KMS-11 (cell line): ENCODE measurements around the gene ZNF385A.

Experiments
- H2AFZ ChIP-seq: fragments of 200-600 bp; sonication (generic); 2 replicates; pipeline ENCODE4 v1.6.1; 2016; ENCODE audit warnings: antibody characterized with exemption, mixed run types, low read depth
- H3K27ac ChIP-seq: fragments of 200-600 bp; sonication (generic); 2 replicates; pipeline ENCODE4 v1.6.1; 2016; ENCODE audit warnings: mild to moderate bottlenecking, mixed run types
- H3K27me3 ChIP-seq: fragments of 200-600 bp; sonication (generic); 2 replicates; pipeline ENCODE4 v1.6.1; 2017; ENCODE audit warnings: mild to moderate bottlenecking, low read depth, mixed run types, moderate library complexity; ENCODE audit not compliant: insufficient read depth
- H3K36me3 ChIP-seq: fragments of 200-600 bp; sonication (generic); 2 replicates; pipeline ENCODE4 v1.6.1; 2017; ENCODE audit warnings: mild to moderate bottlenecking, mixed run types; ENCODE audit not compliant: insufficient read depth
- H3K4me1 ChIP-seq: fragments of 200-600 bp; sonication (generic); 2 replicates; pipeline ENCODE4 v1.6.1; 2016; ENCODE audit warnings: mild to moderate bottlenecking, low read depth, mixed run types; ENCODE audit not compliant: poor library complexity, severe bottlenecking
- H3K4me2 ChIP-seq: fragments of 200-600 bp; sonication (generic); 2 replicates; pipeline ENCODE4 v1.7.0; 2016; ENCODE audit warnings: mild to moderate bottlenecking, mixed run types
- H3K4me3 ChIP-seq: fragments of 200-600 bp; sonication (generic); IDR thresholded peaks from 2 replicates; pipeline ENCODE4 v1.6.1; 2017; ENCODE audit warnings: low read depth, low read length, mixed read lengths; ENCODE audit not compliant: insufficient read depth
- H3K79me2 ChIP-seq: fragments of 200-600 bp; sonication (generic); 2 replicates; pipeline ENCODE4 v1.6.1; 2016; ENCODE audit warnings: low read depth, mixed run types; ENCODE audit not compliant: insufficient read depth
- H3K9ac ChIP-seq: fragments of 200-600 bp; sonication (generic); 2 replicates; pipeline ENCODE4 v1.6.1; 2016; ENCODE audit warnings: mild to moderate bottlenecking, mixed run types
- H4K20me1 ChIP-seq: fragments of 200-600 bp; sonication (generic); 2 replicates; pipeline ENCODE4 v1.6.1; 2016; ENCODE audit warnings: mild to moderate bottlenecking, mixed run types; ENCODE audit not compliant: insufficient read depth
- TF ChIP-seq, protein P1 (sequence below): fragments of 200-600 bp; sonication (generic); conservative IDR thresholded peaks from 2 replicates; pipeline ENCODE4 v1.6.1; 2017; ENCODE audit warnings: low read depth, mild to moderate bottlenecking, antibody characterized with exemption, low read length, moderate library complexity, mixed read lengths

Gene ZNF385A

DNA sequence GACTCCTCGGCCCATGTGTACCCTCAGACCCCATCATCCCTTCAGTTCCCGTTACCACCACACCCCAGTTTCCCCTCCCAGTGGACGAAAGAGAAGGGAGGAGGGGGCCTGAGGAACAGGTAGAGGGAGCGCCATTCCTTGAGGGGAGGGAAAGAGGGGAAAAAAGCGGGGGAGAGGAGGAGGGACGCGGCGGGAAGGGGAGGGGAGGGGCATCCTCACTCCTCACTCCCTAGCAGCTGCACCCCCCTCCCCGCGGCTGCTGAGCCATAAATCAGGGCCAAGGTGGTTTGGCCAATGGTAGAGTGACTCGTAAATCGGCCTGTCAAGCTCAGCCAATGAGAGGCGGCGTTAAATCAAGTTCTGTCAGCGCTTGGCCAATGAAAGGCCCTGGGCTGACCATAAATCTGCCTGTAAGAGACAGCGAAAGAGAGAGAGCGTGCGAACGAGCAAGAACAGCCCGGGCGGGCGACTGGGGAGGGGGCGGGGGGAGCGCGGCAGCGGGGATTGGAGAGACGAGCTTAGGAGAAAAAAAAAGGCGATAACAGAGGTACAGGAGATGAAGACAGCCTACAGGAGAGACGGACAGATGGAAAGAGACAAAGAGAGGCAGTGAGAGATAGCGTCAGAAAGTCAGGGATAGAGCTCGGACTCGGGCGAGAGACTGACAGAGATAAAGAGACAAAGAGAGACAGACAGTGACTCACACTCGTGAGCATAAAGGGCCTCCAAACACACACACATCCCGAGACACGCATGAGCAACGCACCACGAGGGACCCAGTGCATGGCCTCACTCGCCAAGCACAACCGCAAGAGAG, 25.4 kb downstream of the ZNF385A start:
- Histone ChIP-seq H3K27ac (peak overlapping the region; percentile 26), H4K20me1 (no peaks in the 10 kb centered on the region), H3K79me2 (no peaks in the 10 kb centered on the region), H3K4me2 (peak overlapping the region; percentile 98), H3K9ac (peak overlapping the region; percentile 62), H3K27me3 (peaks cover 33% of the 10 kb centered on the region), H3K4me1 (peaks cover 30% of the 10 kb centered on the region), H3K4me3 (peak overlapping the region; percentile 79), H2AFZ (peak overlapping the region; percentile 96), H3K36me3 (no peaks in the 10 kb centered on the region)
- TF ChIP-seq, protein P1, sequence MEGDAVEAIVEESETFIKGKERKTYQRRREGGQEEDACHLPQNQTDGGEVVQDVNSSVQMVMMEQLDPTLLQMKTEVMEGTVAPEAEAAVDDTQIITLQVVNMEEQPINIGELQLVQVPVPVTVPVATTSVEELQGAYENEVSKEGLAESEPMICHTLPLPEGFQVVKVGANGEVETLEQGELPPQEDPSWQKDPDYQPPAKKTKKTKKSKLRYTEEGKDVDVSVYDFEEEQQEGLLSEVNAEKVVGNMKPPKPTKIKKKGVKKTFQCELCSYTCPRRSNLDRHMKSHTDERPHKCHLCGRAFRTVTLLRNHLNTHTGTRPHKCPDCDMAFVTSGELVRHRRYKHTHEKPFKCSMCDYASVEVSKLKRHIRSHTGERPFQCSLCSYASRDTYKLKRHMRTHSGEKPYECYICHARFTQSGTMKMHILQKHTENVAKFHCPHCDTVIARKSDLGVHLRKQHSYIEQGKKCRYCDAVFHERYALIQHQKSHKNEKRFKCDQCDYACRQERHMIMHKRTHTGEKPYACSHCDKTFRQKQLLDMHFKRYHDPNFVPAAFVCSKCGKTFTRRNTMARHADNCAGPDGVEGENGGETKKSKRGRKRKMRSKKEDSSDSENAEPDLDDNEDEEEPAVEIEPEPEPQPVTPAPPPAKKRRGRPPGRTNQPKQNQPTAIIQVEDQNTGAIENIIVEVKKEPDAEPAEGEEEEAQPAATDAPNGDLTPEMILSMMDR: 0 out of 2 replicates have a peak, but pooled peaks have one; percentile 13

DNA sequence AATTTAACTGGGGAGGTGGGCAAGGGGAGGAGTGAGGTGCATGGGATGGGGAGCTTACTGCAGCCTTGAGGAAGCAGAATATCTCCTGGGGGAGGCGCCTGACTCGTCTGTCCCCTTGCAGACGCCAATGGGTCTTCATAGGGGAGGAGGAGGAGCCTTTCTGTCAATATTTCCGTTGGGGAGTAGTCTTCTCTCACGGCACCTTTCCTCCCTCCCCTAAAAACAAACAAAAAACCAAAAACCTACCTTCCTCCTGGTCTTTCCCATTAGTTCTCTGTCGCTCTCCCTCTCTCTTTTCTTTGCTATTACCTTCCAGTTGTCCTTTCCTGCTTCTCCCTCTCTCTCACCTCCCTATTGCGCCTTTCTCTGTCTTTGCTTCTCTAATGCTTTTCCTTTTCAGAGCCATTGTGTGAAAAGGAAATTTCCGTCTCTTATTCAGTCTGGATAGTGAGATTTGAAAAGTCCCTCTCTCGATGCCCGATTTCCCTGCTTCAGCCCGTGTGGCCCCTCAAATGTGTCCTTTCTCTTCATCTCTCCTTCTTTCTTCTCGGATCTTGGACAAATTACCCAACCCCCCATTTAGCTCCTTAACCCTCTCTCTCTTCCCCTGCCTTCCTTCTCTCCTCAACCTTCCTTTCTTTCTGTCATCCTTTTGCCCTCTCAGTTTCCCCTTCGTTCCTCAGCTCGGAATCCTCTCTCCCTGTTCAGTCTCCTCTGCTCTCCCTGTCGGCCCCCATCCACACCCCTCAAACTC, 26.2 kb downstream of the ZNF385A start:
- Histone ChIP-seq H3K27ac (peak overlapping the region; percentile 26), H3K9ac (peak overlapping the region; percentile 62), H3K4me2 (peak overlapping the region; percentile 98), H3K79me2 (no peaks in the 10 kb centered on the region), H3K4me1 (peaks cover 23% of the 10 kb centered on the region), H4K20me1 (no peaks in the 10 kb centered on the region), H2AFZ (peak overlapping the region; percentile 96), H3K4me3 (peak overlapping the region; percentile 79), H3K27me3 (peaks cover 26% of the 10 kb centered on the region), H3K36me3 (no peaks in the 10 kb centered on the region)
- TF ChIP-seq, protein P1: 0 out of 2 replicates have a peak, but pooled peaks have one; percentile 17

DNA sequence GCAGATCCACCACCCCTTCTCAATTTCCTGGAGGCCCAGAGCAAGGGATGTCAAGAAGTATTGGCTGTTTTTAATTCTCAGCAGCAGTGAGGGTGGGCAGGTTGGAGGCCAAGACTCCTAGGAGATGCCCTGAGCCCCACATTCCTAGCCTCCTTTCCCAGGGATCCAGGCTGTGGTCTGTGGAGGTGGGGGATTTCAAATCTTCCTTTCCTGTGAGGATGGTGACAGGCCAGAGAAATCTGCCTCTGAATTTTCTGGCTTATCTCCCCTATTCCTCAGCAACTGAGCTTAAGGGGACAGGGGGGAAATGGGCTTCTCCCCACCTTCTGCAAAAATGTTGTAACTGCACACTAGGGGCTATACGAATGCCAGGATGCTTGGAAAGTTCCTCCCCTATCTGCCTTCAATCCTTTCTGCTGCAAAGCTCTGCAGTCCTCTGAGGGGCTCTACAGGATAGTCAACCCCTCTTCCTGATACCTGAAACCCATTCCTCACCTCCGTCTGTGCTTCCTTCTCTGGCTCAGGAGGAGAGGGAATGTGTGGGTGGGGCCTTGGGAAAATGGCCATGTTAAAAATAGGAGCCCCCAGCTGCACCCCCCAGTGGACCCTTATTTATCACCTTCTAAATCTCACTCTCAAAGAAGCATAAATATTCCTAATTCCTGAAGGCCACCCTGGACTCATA, 26.9 kb downstream of the ZNF385A start:
- Histone ChIP-seq H3K79me2 (no peaks in the 10 kb centered on the region), H2AFZ (peak overlapping the region; percentile 96; the same call in 1 of the 2 replicates), H3K27ac (no peak overlapping the region), H3K36me3 (no peaks in the 10 kb centered on the region), H3K27me3 (peaks cover 18% of the 10 kb centered on the region; the same call in 1 of the 2 replicates), H3K4me1 (peaks cover 23% of the 10 kb centered on the region), H3K9ac (no peak overlapping the region), H3K4me2 (peak overlapping the region; percentile 98; the same call in 1 of the 2 replicates), H3K4me3 (no peak overlapping the region), H4K20me1 (no peaks in the 10 kb centered on the region)
- TF ChIP-seq, protein P1: no peak

DNA sequence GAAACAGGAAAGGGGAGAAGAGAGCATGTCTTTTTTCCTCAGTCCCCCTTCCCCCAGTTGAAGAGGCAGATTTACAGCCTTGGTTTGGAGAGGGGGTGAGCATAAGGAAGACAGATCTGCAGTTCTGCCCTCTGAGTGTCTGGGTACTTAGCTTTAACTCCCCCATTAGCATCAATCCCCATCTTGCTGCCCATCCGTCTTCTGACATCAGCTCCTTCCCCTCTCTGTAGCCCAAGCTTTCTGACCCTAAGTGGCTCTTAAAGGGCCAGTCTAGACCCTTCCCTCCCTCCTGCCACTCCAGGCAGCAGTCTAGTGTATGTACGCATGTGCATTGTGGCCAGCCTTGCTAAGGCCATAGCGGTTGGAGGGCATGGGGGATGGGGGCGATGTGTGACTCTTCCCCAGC, 27.6 kb downstream of the ZNF385A start:
- Histone ChIP-seq H3K4me2 (no peak overlapping the region), H3K4me1 (peaks cover 23% of the 10 kb centered on the region), H3K4me3 (no peak overlapping the region), H3K27ac (no peak overlapping the region), H4K20me1 (no peaks in the 10 kb centered on the region), H2AFZ (no peak overlapping the region), H3K36me3 (no peaks in the 10 kb centered on the region), H3K79me2 (no peaks in the 10 kb centered on the region), H3K27me3 (peaks cover 11% of the 10 kb centered on the region; the same call in 1 of the 2 replicates), H3K9ac (no peak overlapping the region)
- TF ChIP-seq, protein P1: no peak
